Hepatocyte (in vitro differentiated cells): Measurements from ENCODE around the gene DHX16.

Experiments
- EZH2 ChIP-seq: fragments of 200-600 bp; sonication (generic); IDR thresholded peaks from 2 replicates; pipeline ENCODE4 v1.6.1; 2016; ENCODE audit warnings: antibody characterized with exemption, mild to moderate bottlenecking, borderline replicate concordance
- EZH2phosphoT487 ChIP-seq: fragments of 200-600 bp; sonication (generic); IDR thresholded peaks from one replicate; pipeline ENCODE4 v1.6.1; 2018; ENCODE audit warnings: antibody characterized with exemption, mild to moderate bottlenecking, low read depth, moderate library complexity; ENCODE audit not compliant: unreplicated experiment, severe bottlenecking
- TF ChIP-seq, protein P1 (sequence below): fragments of 200-600 bp; sonication (generic); IDR thresholded peaks from 2 replicates; pipeline ENCODE4 v1.5.1; 2016; ENCODE audit warnings: antibody characterized with exemption, mild to moderate bottlenecking; ENCODE audit not compliant: poor library complexity

DNA sequence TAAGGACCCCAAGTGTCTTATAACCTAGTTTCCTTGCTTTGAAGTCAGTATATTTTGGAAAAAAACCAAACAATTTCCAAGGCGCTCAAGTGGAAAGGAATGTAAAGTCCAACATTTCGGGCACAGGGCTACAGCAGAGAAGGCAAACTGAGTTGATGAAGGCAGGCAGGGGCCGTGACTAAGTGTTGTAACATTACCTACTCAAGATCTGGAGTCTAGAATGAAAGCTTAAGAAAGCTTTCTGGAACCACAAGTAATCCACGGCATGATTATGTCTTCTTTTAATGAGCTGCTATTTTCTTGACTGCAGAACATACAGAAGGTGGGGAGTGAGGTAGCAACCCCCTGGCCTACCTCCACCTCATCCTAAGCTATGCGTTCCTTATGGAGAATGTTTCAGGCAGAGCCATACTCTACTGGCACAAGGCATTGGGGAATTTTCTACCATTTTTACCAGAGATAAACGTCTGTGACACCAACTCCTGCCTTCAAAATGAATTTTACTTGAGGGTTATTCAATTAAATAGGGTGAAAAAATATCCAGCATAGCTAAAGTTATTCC lies 60.0 kb downstream of the DHX16 start:
- TF ChIP-seq EZH2phosphoT487 (no peak), EZH2 (no peak)
- TF ChIP-seq, protein P1, sequence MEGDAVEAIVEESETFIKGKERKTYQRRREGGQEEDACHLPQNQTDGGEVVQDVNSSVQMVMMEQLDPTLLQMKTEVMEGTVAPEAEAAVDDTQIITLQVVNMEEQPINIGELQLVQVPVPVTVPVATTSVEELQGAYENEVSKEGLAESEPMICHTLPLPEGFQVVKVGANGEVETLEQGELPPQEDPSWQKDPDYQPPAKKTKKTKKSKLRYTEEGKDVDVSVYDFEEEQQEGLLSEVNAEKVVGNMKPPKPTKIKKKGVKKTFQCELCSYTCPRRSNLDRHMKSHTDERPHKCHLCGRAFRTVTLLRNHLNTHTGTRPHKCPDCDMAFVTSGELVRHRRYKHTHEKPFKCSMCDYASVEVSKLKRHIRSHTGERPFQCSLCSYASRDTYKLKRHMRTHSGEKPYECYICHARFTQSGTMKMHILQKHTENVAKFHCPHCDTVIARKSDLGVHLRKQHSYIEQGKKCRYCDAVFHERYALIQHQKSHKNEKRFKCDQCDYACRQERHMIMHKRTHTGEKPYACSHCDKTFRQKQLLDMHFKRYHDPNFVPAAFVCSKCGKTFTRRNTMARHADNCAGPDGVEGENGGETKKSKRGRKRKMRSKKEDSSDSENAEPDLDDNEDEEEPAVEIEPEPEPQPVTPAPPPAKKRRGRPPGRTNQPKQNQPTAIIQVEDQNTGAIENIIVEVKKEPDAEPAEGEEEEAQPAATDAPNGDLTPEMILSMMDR, result no peak
